Measurements from ENCODE around the gene ZNF10. TPM values are rescaled to one million over a fixed set of nuclear protein-coding genes. Genes with fewer than 3 reads are reported as not detected.

The ZNF10 gene
- total RNA-seq, 5 donors from 2014 or later (not counting 1 experiment from before 2014, with no cell fraction given) = 11.7 to 46.6 (median 15.6) TPM

DNA sequence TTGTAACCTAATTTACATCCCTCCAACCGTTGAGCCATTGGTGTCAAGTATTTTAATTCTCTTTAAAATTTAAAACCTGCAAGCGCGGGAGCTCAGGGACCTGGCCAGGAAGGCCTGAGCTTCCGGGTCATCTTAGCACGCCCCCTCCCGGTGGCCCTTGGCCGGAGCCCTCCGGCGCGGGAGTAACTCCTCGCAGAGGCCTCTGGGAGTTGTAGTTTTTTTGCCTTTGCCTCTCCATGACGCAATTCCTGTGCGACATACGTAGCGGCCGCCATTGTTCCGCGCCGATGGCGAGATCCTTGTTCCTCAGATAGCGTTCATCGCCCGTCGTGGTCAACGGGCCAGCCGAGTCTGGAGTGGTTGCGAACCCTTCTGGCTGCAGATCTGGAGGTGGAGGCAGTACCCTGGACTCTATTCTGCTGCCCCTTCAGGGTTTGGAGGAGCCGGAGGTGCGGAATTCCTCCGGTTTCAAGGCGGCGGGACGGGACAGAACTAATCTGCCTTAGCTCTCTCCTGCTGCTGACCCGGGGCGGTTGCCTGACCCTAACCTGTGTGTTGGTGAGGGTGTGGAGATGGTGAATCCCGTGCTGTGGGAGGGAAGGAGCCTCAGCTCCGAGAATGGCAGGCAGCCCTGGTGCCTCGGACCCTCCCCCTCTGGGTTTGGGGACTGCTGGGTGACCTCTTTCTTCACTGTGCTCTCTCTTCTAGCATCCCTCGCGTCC lies 51.0 kb downstream of the ZNF10 start, which contains the start of gene ZNF268:
Gene ZNF268 (plus strand): TSS at position 258 of the 722 bp plus-strand sequence. CDS start 503 bp downstream, outside the sequence.
- Histone ChIP-seq H3K9me3 (peaks cover 3% of the 10 kb centered on the region), H3K4me3 (ENCODE audit: control insufficient read depth in 1 of 2, extremely low read depth in 1 of 2, low read length in 1 of 2) (peak within 1 kb of the TSS; percentile 87 to 100), H3K4me1 (ENCODE audit: control insufficient read depth in 1 of 2, extremely low read depth in 1 of 2, insufficient read depth in 2 of 2, low read length in 2 of 2) (peaks cover 3 to 13% of the 10 kb centered on the region in 2 experiments), H3K27ac (ENCODE audit: low read length) (peak within 1 kb of the TSS; percentile 88), H3K36me3 (ENCODE audit: control insufficient read depth in 2 of 2, extremely low read depth in 1 of 2, insufficient read depth in 1 of 2, low read length in 1 of 2) (peaks cover 18 to 35% of the 10 kb centered on the region in 2 donors), H3K27me3 (replicated peaks in 1 of 2; ENCODE audit: control insufficient read depth in 2 of 2, extremely low read depth in 1 of 2, insufficient read depth in 2 of 2, low read length in 1 of 2) (no peaks in the 10 kb centered on the region)
- ChIA-PET POLR2A (interaction anchor here in 1 of 2 donors (0.7 kb wide), 1 partner anchor 101 kb away, joined by 3 read pairs; no protein-coding TSS in a partner anchor), CTCF (interaction anchor here (0.6 to 1.0 kb wide), 3 partner anchors 51 to 101 kb away, joined by 3 to 6 read pairs (median 5); partner anchors contain the start of genes ZNF10 (in 1 of the 2), ZNF140 (in 1 of the 2) and ZNF891 (in 1 of the 2))
- Mint-ChIP-seq H3K36me3 (peaks cover 61% of the 10 kb centered on the region), H3K4me3 (peak within 1 kb of the TSS; percentile 91 to 98 (median 94)), H3K9me3 (peaks cover 29 to 59% (median 49%) of the 10 kb centered on the region in 3 donors), H3K27me3 (no peaks in the 10 kb centered on the region), H3K27ac (peak within 1 kb of the TSS; percentile 83 to 89), H3K4me1 (peaks cover 25 to 27% (median 26%) of the 10 kb centered on the region in 3 donors)
- DNase-seq = peak; percentile 63 to 92 (median 80)
- WGBS (ENCODE audit: insufficient coverage) = 5% methylated on average over 25 of the region's 40 CpGs
- peak; percentile 88 to 92 (median 90) for ATAC-seq (replicated peaks in 1 of 4)

DNA sequence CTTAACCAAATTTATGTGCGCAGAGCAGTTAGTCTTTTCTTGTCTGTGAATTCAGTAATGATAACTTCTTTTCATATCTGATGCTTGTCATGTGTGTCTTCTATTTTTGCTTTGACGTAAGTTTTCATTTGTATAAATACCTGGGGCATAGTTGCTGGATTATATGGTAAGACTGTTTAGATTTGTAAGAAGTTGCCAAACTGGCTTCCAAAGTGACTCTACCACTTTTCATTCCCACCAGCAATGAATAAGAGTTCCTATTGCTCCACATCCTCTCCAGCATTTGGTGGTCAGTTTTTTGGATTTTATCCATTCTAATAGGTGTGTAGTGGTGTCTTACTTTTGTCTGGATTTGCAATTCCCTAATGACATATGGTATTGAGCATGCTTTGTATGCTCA lies 59.7 kb downstream of the ZNF10 start:
- ChIA-PET POLR2A (no interaction called here), CTCF (no interaction called here)
- Histone ChIP-seq H3K27ac (ENCODE audit: low read length) (no peak overlapping the region), H3K4me1 (ENCODE audit: control insufficient read depth in 1 of 2, extremely low read depth in 1 of 2, insufficient read depth in 2 of 2, low read length in 2 of 2) (peaks cover 0 to 3% of the 10 kb centered on the region in 2 experiments), H3K4me3 (ENCODE audit: control insufficient read depth in 1 of 2, extremely low read depth in 1 of 2, low read length in 1 of 2) (peak overlapping the region in 1 of 2 donors; percentile 46), H3K27me3 (replicated peaks in 1 of 2; ENCODE audit: control insufficient read depth in 2 of 2, extremely low read depth in 1 of 2, insufficient read depth in 2 of 2, low read length in 1 of 2) (no peaks in the 10 kb centered on the region), H3K36me3 (ENCODE audit: control insufficient read depth in 2 of 2, extremely low read depth in 1 of 2, insufficient read depth in 1 of 2, low read length in 1 of 2) (peaks cover 49 to 92% of the 10 kb centered on the region in 2 donors), H3K9me3 (peaks cover 23% of the 10 kb centered on the region)
- H3K4me3 Mint-ChIP-seq = peak overlapping the region in 2 of 3 donors; percentile 17 to 31
- DNase-seq (no peak), ATAC-seq (replicated peaks in 1 of 4) (no peak)
- H3K36me3 Mint-ChIP-seq = peaks cover 100% of the 10 kb centered on the region
- peaks cover 23 to 63% (median 59%) of the 10 kb centered on the region in 3 donors for H3K9me3 Mint-ChIP-seq
- peaks cover 5 to 11% (median 6%) of the 10 kb centered on the region in 3 donors for H3K4me1 Mint-ChIP-seq
- no CpG with 5 or more reads among the region's 2 CpGs for WGBS (ENCODE audit: insufficient coverage)
- H3K27me3 Mint-ChIP-seq = no peaks in the 10 kb centered on the region
- H3K27ac Mint-ChIP-seq = no peak overlapping the region

DNA sequence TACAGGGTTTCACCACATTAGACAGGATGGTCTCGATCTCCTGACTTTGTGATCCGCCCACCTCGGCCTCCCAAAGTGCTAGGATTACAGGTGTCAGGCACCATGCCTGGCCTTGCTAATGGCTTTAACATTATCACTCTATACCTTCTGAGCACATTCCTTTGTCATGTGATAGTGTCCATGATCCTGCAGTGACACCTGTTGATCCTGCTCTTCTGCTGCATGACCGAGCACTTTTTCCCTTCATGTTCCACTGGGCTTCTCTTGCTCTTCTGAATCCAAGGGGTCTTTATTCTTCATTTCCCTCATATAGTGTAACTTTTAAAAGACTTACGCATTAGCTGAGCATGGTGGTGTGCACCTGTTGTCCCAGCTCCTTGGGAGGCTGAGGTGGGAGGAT lies 62.4 kb downstream of the ZNF10 start:
- WGBS (ENCODE audit: insufficient coverage) = 100% methylated on average over 4 of the region's 5 CpGs
- Histone ChIP-seq H3K9me3 (peaks cover 27% of the 10 kb centered on the region), H3K27me3 (replicated peaks in 1 of 2; ENCODE audit: control insufficient read depth in 2 of 2, extremely low read depth in 1 of 2, insufficient read depth in 2 of 2, low read length in 1 of 2) (no peaks in the 10 kb centered on the region), H3K4me3 (ENCODE audit: control insufficient read depth in 1 of 2, extremely low read depth in 1 of 2, low read length in 1 of 2) (peak overlapping the region in 1 of 2 donors; percentile 48), H3K36me3 (ENCODE audit: control insufficient read depth in 2 of 2, extremely low read depth in 1 of 2, insufficient read depth in 1 of 2, low read length in 1 of 2) (peaks cover 52 to 84% of the 10 kb centered on the region in 2 donors), H3K27ac (ENCODE audit: low read length) (no peak overlapping the region), H3K4me1 (ENCODE audit: control insufficient read depth in 1 of 2, extremely low read depth in 1 of 2, insufficient read depth in 2 of 2, low read length in 2 of 2) (peaks cover 0 to 3% of the 10 kb centered on the region in 2 experiments)
- no peak overlapping the region for H3K27ac Mint-ChIP-seq
- H3K4me3 Mint-ChIP-seq = peak overlapping the region in 1 of 3 donors; percentile 17
- DNase-seq (no peak), ATAC-seq (replicated peaks in 1 of 4) (no peak)
- peaks cover 0 to 4% (median 1%) of the 10 kb centered on the region in 3 donors for H3K4me1 Mint-ChIP-seq
- POLR2A ChIA-PET = no interaction called here
- peaks cover 87% of the 10 kb centered on the region for H3K36me3 Mint-ChIP-seq
- CTCF ChIA-PET = interaction anchor here in 1 of 2 donors (0.6 kb wide), 1 partner anchor 230 kb away, joined by 3 read pairs; no protein-coding TSS in a partner anchor
- no peaks in the 10 kb centered on the region for H3K27me3 Mint-ChIP-seq
- peaks cover 14 to 55% (median 51%) of the 10 kb centered on the region in 3 donors for H3K9me3 Mint-ChIP-seq

DNA sequence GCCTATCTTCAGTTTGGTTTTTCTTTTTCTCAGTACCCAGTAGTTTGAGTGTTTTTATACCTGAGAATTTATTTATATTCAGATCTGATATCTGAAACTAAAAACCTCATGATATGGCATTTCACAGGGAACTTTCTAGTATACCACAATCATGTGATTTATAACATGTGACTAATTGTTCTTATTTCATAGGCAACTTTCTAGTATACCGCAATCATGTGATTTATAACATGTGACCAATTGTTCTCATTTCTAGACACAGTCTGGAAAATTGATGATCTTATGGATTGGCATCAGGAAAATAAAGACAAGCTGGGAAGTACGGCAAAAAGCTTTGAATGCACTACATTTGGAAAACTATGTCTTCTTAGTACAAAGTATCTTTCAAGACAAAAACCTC lies 71.5 kb downstream of the ZNF10 start:
- no peaks in the 10 kb centered on the region for H3K4me1 ChIP-seq (ENCODE audit: control insufficient read depth in 1 of 2, extremely low read depth in 1 of 2, insufficient read depth in 2 of 2, low read length in 2 of 2)
- Mint-ChIP-seq H3K9me3 (peaks cover 13 to 59% (median 37%) of the 10 kb centered on the region in 3 donors), H3K27me3 (no peaks in the 10 kb centered on the region), H3K4me3 (no peak overlapping the region), H3K36me3 (peaks cover 68% of the 10 kb centered on the region), H3K4me1 (no peaks in the 10 kb centered on the region), H3K27ac (no peak overlapping the region)
- H3K9me3 ChIP-seq = peaks cover 47% of the 10 kb centered on the region
- H3K27ac ChIP-seq (ENCODE audit: low read length) = no peak overlapping the region
- no peaks in the 10 kb centered on the region for H3K27me3 ChIP-seq (replicated peaks in 1 of 2; ENCODE audit: control insufficient read depth in 2 of 2, extremely low read depth in 1 of 2, insufficient read depth in 2 of 2, low read length in 1 of 2)
- ChIA-PET CTCF (no interaction called here), POLR2A (no interaction called here)
- no CpG with 5 or more reads among the region's 2 CpGs for WGBS (ENCODE audit: insufficient coverage)
- ATAC-seq (replicated peaks in 1 of 4) (no peak), DNase-seq (no peak)
- H3K4me3 ChIP-seq (ENCODE audit: control insufficient read depth in 1 of 2, extremely low read depth in 1 of 2, low read length in 1 of 2) = no peak overlapping the region
- H3K36me3 ChIP-seq (ENCODE audit: control insufficient read depth in 2 of 2, extremely low read depth in 1 of 2, insufficient read depth in 1 of 2, low read length in 1 of 2) = peaks cover 0 to 30% of the 10 kb centered on the region in 2 donors

DNA sequence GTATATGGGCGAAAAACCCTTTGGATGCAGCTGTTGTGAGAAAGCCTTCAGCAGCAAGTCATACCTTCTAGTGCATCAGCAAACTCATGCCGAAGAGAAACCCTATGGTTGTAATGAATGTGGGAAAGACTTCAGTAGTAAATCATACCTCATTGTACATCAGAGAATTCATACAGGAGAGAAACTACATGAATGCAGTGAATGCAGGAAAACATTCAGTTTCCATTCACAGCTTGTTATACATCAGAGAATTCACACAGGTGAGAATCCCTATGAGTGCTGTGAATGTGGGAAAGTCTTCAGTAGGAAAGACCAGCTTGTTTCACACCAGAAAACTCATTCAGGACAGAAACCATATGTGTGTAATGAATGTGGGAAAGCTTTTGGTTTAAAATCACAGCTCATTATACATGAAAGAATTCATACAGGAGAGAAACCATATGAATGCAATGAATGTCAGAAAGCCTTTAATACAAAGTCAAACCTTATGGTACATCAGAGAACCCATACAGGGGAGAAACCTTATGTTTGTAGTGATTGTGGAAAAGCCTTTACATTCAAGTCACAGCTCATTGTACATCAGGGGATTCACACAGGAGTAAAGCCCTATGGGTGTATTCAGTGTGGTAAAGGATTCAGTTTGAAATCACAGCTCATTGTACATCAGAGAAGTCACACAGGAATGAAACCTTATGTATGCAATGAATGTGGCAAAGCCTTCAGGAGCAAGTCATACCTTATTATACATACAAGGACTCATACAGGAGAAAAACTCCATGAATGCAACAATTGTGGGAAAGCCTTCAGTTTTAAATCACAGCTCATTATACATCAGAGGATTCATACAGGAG lies 72.3 kb downstream of the ZNF10 start:
- WGBS (ENCODE audit: insufficient coverage) = no CpG with 5 or more reads among the region's 2 CpGs
- Histone ChIP-seq H3K9me3 (peaks cover 47% of the 10 kb centered on the region), H3K27ac (ENCODE audit: low read length) (no peak overlapping the region), H3K4me3 (ENCODE audit: control insufficient read depth in 1 of 2, extremely low read depth in 1 of 2, low read length in 1 of 2) (peak overlapping the region in 1 of 2 donors; percentile 38), H3K27me3 (replicated peaks in 1 of 2; ENCODE audit: control insufficient read depth in 2 of 2, extremely low read depth in 1 of 2, insufficient read depth in 2 of 2, low read length in 1 of 2) (no peaks in the 10 kb centered on the region), H3K4me1 (ENCODE audit: control insufficient read depth in 1 of 2, extremely low read depth in 1 of 2, insufficient read depth in 2 of 2, low read length in 2 of 2) (no peaks in the 10 kb centered on the region), H3K36me3 (ENCODE audit: control insufficient read depth in 2 of 2, extremely low read depth in 1 of 2, insufficient read depth in 1 of 2, low read length in 1 of 2) (peaks cover 0 to 30% of the 10 kb centered on the region in 2 donors)
- ATAC-seq (replicated peaks in 1 of 4) (no peak), DNase-seq (no peak)
- CTCF ChIA-PET = no interaction called here
- H3K27me3 Mint-ChIP-seq = no peaks in the 10 kb centered on the region
- peak overlapping the region in 1 of 3 donors; percentile 36 for H3K4me3 Mint-ChIP-seq
- no peaks in the 10 kb centered on the region for H3K4me1 Mint-ChIP-seq
- H3K9me3 Mint-ChIP-seq = peaks cover 13 to 64% (median 37%) of the 10 kb centered on the region in 3 donors
- H3K36me3 Mint-ChIP-seq = peaks cover 65% of the 10 kb centered on the region
- H3K27ac Mint-ChIP-seq = no peak overlapping the region
- POLR2A ChIA-PET = no interaction called here
